GM13976 (cell line): ENCODE data around the gene SAC3D1.

Experiments used
- DNase-seq: peaks from one replicate; pipeline ENCODE4 v3.0.0; 2012; ENCODE audit warnings: low spot score
- in situ Hi-C: fragments of 300-500 bp; cut with MboI; formaldehyde crosslinking; loops from one replicate; pipeline ENCODE4 v1.12.0; 2022; ENCODE audit warnings: low sequenced_read_pairs, mixed read lengths, inconsistent platforms; ENCODE audit not compliant: unreplicated experiment
- TF ChIP-seq, protein P1 (sequence below): IDR thresholded peaks from 2 replicates; pipeline ENCODE4 v1.5.1; 2012; ENCODE audit warnings: borderline replicate concordance, mild to moderate bottlenecking; ENCODE audit not compliant: insufficient read depth; ENCODE audit errors: extremely low read depth, missing control alignments, control extremely low read depth

The SAC3D1 gene

DNA sequence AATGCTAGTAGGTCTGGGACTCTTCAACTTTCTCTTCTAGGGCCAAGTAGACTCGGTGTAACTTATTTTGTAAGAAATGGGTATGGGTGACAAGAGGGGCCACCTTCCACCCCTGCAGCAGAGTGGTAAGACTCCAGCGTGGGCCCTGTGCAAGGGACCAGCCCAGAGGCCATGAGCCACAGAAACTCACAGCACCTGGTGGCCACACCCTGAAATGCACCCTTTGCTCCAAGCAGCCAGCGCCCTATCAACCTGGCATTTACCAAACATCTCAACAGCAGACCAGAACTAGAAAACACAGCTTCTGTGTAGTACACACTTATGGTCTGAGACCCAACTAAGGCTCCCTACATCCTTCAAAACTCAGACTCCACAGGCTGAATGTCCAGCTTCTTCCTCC lies 37.1 kb downstream of the SAC3D1 start:
- peak; percentile 76 for DNase-seq
- TF ChIP-seq, protein P1, sequence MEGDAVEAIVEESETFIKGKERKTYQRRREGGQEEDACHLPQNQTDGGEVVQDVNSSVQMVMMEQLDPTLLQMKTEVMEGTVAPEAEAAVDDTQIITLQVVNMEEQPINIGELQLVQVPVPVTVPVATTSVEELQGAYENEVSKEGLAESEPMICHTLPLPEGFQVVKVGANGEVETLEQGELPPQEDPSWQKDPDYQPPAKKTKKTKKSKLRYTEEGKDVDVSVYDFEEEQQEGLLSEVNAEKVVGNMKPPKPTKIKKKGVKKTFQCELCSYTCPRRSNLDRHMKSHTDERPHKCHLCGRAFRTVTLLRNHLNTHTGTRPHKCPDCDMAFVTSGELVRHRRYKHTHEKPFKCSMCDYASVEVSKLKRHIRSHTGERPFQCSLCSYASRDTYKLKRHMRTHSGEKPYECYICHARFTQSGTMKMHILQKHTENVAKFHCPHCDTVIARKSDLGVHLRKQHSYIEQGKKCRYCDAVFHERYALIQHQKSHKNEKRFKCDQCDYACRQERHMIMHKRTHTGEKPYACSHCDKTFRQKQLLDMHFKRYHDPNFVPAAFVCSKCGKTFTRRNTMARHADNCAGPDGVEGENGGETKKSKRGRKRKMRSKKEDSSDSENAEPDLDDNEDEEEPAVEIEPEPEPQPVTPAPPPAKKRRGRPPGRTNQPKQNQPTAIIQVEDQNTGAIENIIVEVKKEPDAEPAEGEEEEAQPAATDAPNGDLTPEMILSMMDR = peak; percentile 85
- in situ Hi-C loops = no loop called here

DNA sequence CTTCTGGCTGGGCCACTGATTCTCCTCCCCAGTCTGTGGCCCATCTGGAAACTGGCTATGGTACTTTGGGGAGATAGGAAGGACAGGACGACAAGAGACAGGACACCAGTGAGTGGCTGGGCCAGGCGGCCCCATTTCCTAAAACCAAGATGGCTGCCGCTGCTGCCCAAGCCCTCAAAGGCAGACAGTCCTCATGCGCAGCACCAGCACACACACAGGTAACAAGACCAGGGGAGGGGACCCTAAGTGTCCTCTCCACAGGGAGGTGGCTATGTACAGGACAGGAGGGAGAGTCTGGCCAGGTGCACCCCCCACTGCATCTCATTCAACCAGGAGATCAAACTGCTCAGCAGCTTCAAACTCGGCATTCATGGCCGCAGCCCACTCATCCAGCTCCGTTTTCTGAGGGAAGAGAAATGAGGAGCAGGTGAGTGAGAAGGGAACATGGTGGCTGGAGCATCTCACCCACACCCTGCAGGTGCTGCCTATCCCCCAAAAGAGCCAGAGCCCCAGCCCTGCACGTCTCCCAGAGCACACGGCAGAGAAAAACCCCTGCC lies 37.9 kb downstream of the SAC3D1 start:
- TF ChIP-seq, protein P1 = no peak
- peak; percentile 8 for DNase-seq
- in situ Hi-C loops = no loop called here

DNA sequence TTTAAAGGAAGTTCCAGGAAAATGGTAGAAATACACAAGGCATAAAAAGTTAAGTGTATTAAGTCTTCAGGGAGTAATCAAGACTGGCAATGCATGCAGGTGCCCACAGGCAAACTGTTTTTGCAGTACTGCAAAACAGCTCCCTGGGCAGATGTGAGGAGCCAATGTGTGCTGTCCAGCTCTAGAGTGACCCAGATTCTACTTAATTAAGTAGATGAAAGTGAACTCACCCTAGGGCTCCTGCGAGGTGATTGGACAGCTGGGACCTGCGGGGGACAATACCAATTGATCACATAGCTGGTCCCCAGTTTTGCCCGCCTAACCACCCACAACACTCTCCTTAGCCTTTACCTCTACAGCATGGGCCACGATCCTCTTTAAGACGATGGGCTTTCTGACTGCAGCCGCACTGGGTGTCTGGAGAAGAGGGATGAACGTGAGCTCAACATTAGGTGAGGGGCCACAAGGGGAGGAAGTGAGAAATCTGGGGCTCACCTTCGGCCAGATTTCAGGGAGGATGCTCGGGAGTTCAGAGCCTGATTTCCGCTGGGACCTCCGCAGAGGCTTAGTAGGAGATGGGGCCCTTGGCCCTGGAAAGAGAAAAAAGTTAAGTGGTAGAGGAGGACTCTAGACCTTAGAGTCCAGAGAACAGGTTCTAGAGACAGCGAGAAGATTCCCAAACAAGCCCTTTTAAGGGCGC lies 42.3 kb downstream of the SAC3D1 start:
- TF ChIP-seq, protein P1 = no peak
- in situ Hi-C loops = no loop called here
- DNase-seq = peak; percentile 8

DNA sequence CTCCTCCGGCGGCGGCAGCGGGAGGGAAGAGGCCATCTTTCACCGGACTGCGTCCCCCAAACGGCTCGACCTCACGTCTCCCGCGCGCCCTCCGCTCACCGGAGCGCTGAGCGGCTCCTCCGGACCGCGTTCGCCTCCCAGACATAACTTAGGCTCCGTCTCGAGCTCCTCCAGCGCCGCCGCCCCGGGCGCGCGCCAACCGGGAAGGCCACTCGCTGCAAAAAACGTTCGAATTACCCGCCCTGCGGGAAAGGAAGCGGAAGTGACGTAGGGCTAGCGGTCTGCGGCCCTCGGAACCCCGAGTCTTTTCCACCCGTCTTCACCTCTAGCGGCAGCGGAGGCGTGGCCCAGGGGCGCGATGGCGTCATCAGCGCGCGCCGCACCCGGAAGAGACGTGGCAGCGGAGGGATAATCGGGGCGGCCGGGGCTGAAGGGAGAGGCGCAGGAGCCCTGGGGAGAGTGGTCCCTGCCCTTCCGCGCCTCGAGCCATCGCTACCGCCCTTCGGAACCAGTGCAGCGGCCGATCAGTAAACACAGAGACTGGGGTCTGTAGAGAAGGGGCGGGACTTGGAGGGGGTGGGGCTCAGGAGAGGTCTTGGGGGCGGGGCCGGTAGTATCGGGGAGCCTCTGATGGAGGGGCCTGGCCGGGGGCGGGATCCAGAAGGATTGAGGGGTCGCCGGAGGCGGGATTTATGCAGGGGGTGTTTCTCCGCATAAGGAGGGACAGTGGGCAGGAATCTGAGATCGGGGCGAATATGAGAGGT lies 43.0 kb downstream of the SAC3D1 start, which contains the start of the genes CDCA5 and ZFPL1:
Gene CDCA5 (minus strand): TSS at position 207 of the 764 bp plus-strand sequence. CDS start 62 bp downstream, at position 145.
Gene ZFPL1 (plus strand): TSS at position 389 of the 764 bp plus-strand sequence. CDS start 477 bp downstream, outside the sequence.
- peak; percentile 99 for DNase-seq
- in situ Hi-C loops = no loop called here
- TF ChIP-seq, protein P1 = no peak

DNA sequence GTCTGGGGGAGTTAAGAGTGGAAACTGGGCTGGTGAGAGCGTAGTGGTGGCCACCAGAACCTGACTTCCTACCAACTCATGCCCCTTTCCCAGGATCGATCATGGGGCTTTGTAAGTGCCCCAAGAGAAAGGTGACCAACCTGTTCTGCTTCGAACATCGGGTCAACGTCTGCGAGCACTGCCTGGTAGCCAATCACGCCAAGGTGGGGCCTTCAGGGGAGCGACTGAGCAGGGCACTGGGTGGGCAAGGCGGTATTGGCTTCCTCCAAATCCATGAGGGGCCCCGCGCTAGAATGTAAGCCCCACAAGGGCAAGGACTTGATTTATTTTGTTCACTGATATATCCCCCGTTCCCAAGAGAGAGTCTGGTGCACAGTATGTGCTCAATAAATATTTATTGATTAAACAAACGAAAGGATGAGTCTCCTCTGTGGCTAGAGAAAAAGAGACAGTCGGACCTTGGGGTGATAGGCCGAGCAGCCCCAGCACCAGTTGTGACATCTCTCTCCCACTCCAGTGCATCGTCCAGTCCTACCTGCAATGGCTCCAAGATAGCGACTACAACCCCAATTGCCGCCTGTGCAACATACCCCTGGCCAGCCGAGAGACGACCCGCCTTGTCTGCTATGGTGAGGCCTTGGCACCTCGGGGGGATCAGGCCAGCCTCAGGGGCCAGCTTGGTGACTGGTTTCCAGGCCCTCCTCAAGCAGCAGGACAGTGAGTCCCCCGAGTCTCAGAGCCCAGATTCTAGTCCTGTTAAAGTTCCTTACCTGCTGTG lies 43.8 kb downstream of the SAC3D1 start:
- no peak for DNase-seq
- TF ChIP-seq, protein P1 = no peak
- in situ Hi-C loops = no loop called here

DNA sequence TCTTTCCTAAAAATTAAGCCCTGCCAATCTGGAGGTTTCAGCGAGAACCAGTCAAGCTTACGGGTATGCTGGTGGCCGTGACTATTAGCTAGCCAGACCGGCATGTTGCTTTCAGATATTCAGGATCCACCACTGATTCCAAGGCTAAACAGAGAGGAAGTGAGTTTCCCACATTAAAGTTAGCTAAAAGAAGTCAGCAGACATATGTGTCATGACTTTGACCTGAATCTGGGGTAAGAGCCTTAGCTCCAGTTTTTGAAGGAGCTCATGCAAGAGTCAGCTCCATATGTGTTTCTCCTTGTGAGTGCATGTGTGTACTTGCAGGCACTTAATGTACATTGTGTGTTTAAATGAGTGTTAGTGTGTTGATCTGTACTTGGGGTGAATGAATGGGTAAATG lies 44.4 kb downstream of the SAC3D1 start:
- DNase-seq = no peak
- in situ Hi-C loops = no loop called here
- TF ChIP-seq, protein P1 = no peak
